ENCODE results near the gene LARP4B.

The LARP4B gene

GRCh38 chr10:923844-924523, 7.5 kb downstream of the LARP4B start:
- DNase-seq: no peak

DNA sequence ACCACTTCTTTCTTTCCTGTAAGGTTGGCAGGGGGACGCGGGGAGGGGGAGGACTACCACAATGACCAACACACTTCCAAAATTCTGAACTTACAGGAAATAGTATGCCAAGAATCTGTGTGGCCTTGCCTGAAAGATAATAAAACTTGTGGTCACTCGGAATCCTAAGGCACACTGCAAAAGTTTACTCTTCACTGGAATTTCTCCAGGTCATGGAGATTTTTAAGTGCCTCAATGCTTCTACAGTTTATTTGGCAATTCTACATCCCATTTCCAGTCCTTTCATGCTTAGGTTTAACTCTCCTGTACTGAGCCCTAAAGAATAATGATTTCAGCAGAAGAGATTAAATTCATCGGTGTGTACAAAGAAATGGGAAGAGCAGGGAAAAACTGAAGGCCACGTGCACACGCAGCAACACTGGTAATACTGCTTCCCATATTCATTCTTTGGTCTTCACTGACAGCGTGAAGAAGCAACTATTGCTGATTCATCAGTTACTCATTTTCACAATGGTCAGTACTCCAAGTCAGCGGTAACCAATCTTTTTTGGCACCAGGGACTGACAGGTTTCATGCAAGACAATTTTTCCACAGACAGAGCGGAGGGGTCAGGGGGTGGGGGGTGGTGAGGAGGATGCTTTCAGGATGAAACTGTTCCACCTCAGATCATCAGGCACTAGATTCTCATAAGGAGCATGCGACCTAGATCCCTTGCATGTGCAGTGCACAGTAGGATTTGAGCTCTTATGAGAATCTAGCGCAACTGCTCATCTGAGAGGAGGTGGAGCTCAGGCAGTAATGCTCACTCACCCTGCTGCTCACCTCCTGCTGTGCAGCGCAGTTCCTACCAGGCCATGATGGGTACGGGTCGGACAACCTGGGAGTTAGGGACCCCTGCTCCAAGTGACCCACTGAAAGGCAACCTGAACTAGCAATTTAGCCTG, 9.8 kb downstream of the LARP4B start:
- no peak for DNase-seq

GRCh38 chr10:920450-920849, 11.1 kb downstream of the LARP4B start:
- no peak for DNase-seq

DNA sequence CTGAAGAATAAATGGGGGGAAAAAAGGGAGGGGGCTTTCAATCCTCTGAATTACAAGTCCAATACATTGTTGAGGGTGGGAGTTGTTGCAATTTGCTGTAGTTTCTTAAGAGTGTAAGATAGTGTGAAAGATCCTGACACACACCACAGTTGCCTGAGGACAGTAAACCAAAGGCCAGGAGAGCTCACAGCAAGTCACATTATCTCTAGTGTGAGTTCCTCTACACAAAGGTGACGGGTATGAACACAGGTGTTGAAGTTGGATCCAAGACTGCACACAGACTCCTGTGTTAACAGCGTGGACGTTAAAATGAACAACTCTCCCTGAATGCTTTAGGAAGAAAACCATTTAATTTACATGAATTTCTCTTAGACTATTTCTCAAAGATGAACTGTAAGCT, 12.0 kb downstream of the LARP4B start:
- DNase-seq: no peak

DNA sequence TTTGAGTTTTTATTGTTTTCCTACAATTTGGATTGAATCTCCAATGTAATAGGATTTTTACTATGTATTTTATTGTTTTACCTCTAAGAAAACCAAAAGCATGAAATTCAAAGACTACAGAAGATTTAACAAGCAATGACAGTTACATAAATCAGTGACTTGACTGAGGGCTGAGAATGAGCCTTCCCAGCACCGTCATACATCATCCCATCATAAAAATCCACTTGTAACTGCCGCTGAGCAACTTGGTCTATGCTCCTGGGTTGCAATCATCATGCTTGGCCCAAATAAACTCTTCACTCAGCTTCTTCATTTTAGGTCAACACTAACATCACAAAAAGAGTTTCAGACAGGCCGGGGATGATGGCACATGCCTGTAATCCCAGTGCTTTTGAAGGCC, 13.5 kb downstream of the LARP4B start:
- no peak for DNase-seq

DNA sequence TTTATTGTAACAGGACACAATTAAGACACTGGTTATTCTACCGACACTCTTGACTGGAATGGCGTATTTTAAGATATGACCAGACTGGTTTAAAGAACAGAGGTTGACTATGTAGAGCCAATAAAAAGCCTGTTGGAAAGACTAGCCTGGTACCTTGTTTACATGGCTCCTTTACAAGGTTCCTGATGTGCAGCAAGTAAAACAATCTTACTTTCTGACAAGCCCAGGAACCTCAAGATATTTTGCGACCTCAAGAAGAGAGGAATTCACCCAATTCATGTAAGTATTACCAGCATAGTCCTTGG, 14.1 kb downstream of the LARP4B start:
- DNase-seq: no peak

DNA sequence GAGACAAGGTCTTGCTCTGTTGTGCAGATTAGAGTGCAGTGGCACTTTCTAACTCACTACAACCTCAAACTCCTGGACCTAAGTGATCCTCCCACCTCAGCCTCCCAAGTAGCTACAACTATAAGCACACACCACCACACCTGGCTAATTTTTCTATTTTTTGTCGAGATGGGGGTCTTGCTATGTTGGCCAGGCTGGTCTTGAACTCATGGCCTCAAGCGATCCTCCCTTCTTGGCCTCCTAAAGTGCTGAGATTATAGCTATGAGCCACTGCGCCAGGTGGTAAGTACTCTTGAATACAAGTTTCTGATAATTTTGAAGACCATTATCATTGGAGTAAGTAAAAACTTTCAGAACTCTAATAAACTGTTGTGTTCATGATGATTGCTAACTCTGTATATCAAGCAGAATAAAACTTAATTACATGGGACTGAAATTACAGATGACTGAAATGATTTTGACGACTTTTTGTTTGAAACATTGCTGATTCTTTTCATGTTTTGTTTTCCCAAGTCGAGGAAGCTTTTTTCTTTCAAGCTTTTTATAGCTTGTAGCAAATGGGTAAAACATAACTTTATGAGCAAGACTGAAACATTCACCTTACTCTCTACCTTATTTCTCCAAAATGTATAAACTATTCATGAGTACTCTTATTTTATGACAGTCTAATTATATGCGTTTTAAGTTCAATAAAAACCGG, 14.6 kb downstream of the LARP4B start:
- no peak for DNase-seq

GRCh38 chr10:909831-910230, 21.7 kb downstream of the LARP4B start:
- DNase-seq: no peak

DNA sequence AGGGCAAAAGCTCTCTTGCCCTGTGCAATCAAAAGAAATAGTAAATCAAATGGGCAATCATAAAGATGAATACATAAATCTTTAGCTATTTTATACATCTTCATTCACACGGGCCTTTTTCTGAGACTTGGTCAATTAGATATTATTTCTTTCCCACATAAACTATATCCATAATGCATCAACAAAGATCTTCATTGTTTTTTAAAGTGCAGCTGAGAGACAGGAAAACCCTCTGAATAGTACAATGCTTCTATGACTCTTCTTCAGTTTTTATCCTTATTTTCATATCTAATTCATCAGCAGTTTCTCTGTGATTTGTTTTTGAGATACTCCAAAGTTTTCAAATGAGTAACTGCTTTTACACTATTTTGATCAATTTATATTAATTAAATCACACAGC, 25.5 kb downstream of the LARP4B start:
- DNase-seq: no peak

- no peak for DNase-seq
Observed at GRCh38 chr10:905503-905902, 26.0 kb downstream of the LARP4B start.

- no peak for DNase-seq
Observed at GRCh38 chr10:904403-904802, 27.1 kb downstream of the LARP4B start.

DNA sequence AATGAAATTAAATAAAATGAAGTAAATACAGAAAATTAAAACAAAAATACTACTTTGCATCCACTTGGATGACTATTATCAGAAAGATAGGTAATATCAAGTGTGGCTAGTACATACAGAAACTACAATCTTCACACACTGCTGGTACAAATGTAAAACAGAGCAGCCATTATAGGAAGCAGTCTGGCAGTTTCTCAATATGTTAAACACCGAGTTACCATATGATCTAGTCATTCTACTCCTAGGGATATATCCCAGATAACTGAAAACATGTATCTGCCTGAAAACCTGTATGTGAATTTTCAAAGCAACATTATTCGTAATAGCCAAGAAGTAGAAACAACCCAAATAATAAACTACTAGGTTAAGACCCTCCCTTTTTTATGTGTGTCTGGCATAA, 33.4 kb downstream of the LARP4B start:
- DNase-seq: no peak

DNA sequence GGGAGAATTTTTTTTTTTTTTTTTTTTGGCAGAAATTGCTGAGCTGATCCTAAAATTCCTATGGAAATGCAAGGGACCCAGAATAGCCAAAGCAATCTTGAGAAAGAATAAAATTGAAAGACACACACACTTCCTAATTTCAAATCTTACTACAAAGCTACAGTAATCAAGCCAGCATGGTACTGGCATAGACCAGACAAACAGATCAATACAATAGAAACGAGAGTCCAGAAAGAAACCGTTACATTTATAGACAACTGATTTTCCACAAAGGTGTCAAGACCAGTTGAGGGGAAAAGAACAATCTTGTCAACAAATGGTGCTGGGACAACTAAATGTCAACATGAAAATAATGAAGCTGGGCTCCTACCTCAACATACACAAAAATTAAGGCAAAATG, 34.5 kb downstream of the LARP4B start:
- no peak for DNase-seq

- no peak for DNase-seq
Observed at GRCh38 chr10:895324-895723, 36.2 kb downstream of the LARP4B start.

GRCh38 chr10:878895-879294, 52.6 kb downstream of the LARP4B start:
- no peak for DNase-seq

DNA sequence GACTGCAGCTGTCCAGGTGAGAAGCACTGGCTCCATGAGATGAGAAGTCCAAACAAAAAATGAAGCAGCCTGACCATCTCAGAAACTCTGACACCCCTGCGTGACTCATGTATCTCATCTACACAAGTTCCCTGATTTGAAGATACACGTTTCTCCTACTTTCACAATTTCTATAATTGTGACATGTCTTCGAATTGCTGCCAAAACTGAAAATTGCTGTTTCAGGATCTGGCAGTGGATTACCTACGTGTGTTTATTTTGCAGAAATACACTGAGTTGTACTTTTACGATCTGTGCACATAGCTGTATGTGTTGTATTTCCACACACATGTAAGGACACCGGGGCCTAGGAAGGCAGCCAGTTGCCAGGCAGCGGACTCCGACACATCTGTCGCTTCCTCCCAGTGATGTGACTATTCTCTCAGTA, 53.2 kb downstream of the LARP4B start:
- no peak for DNase-seq

DNA sequence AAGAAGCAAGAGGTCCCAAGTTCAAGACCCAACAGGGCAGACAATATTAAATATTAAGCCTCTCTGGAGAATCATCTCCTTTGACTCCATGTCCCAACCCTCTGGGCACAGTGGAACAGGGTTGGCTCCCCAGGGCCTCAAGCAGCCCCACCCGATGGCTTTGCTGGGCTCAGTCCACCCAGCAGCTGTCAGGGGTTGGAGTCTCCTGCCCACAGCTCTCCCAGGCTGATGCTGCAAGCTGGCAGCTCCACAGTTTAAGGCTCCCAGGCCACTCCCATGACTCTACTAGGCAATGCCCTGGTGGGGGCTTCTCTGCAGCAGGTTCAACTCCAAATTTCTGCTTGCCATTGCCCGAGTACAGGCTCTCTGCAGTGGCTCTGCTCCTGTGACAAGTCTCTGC, 55.1 kb downstream of the LARP4B start:
- DNase-seq: no peak

DNA sequence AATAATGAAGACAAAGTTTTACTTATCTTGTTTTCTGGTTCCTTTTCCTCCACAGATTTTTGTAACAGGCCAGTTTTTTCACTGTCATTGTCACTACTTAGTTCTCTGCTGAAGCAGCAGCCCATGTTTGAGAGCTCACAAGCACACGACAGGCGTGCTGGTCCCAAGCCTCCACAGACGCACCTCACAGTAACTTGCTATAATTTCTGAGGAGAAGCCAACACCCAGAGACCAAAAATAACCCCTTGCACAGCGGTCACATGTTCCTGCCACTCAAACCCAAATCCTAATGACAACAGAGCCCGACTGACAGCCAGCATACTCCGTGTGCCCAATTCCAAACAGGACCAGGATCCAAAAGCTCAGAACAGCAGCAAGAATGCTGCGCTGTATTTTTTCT, 58.5 kb downstream of the LARP4B start:
- no peak for DNase-seq

DNA sequence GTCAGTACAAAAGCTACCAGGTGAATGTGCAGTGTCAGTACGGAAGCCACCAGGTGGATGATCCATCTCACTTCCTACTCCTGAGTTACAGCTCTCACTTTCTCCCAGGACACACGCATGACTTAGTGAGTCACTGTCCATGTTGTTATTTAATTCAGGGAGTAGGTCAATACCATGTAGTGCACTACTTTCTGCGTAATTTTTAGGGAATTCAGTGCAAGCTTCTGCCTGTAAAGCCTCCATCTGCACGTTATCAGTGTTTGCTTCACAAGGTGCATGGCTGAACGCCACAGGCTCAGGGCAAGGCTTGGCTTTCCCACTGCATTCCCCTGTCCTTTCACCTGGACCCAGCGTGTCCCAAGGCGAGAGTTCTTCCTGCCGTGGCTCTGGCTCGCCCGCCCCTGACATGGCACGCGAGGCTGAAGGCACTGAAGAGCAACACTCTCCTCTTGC, 59.5 kb downstream of the LARP4B start:
- no peak for DNase-seq

GRCh38 chr10:870564-871166, 60.8 kb downstream of the LARP4B start:
- DNase-seq: no peak

DNA sequence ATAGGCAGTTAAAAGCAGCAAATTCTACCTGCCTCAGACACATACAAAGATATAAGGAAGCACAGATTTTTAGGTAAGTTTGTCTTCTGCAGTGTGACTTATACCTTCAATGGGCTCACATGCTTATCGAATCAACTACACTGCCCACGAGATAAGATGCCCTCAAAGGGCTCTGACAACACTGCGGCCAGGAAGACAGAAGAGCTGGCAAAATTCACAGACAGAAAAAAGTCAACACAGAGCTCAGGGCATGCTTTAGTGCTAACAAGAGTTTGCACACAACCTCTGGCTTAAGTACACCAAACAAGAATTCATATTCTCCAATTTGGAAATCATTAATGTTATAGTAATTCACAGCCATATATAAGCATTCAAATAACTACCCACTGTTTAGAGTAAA, 62.3 kb downstream of the LARP4B start:
- DNase-seq: no peak

- no peak for DNase-seq
Observed at GRCh38 chr10:867807-868206, 63.7 kb downstream of the LARP4B start.

DNA sequence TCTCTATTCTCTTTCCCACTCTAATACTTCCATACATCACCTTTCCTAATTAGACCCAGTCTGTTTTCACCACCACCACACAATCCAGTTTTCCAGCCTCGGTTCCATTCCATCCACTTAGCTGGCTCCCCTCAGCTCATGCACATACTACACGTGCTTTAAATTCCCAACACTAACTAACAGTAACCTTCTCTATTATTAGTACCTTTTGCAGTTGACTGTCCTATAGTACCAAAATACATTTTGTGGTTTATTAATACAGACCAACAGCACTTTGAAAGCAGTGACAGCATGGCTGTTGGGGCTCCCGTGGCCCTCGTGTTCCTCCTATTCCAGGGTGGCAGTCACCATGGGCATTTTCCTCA, 64.9 kb downstream of the LARP4B start:
- no peak for DNase-seq
